Esophagus squamous epithelium (tissue), 5 donors: Measurements from ENCODE around the gene CHI3L2. TPM values are rescaled to one million over a fixed set of nuclear protein-coding genes. Genes with fewer than 3 reads are reported as not detected.

Experiments used
- DNase-seq: peaks from one replicate; lab custom pipeline; 2025; lab: John Stamatoyannopoulos, UW
- H3K27ac ChIP-seq, 4 donors: fragments of 200-600 bp; sonication (generic); one replicate each; pipeline ENCODE4 v1.5.1; 2016 to 2019; ENCODE audit warnings: mild to moderate bottlenecking in 1 of 4
- H3K27me3 ChIP-seq, 4 donors: fragments of 200-600 bp; sonication (generic); 1 replicate in 3 of 4; 2 replicates in 1 of 4; pipeline versions ENCODE4 v1.5.1 to v1.6.0; 2017 to 2021; ENCODE audit warnings: antibody characterized with exemption in 1 of 4
- H3K36me3 ChIP-seq, 3 donors: fragments of 200-600 bp; sonication (generic); one replicate each; pipeline ENCODE4 v1.5.1; 2016 to 2019
- H3K4me1 ChIP-seq, 3 donors: fragments of 200-600 bp; sonication (generic); one replicate each; pipeline ENCODE4 v1.5.1; 2017 to 2019
- H3K4me3 ChIP-seq, 4 donors: fragments of 200-600 bp; sonication (generic); 1 replicate in 3 of 4; 2 replicates in 1 of 4; pipeline ENCODE4 v1.5.1; 2016 to 2019; ENCODE audit warnings: mild to moderate bottlenecking in 2 of 4, moderate library complexity in 1 of 4
- H3K9me3 ChIP-seq, 3 donors: fragments of 200-600 bp; sonication (generic); one replicate each; pipeline ENCODE4 v1.5.1; 2016 to 2019
- CTCF ChIP-seq, 6 experiments: fragments of 450-650 bp in 4 of 6; fragments of 200-600 bp in 2 of 6; sonication (generic) in 2 of 6; IDR thresholded peaks; one replicate each; pipeline ENCODE4 v1.5.1; 2016 to 2019; ENCODE audit warnings: antibody characterized with exemption in 6 of 6, mild to moderate bottlenecking in 4 of 6, moderate library complexity in 4 of 6
- POLR2A ChIP-seq, 4 donors: fragments of 450-650 bp; IDR thresholded peaks; one replicate each; pipeline ENCODE4 v1.6.1; 2017; ENCODE audit warnings: antibody characterized with exemption in 4 of 4, mild to moderate bottlenecking in 4 of 4, moderate library complexity in 3 of 4
- WGBS, 2 donors: methylation state at CpG; one replicate each; pipeline ENCODE4 v1.1.5; 2018; 5-methylcytosine and 5-hydroxymethylcytosine counted together
- intact Hi-C: fragments of 100-400 bp; cut with DNase I; formaldehyde crosslinking; loops from one replicate; pipeline ENCODE4 v1.15.0; 2022
- small RNA-seq, 4 donors: library from RNA; depleted of rRNA; stranded (forward); fragments of <200 nt; gene quantifications; one replicate each; pipeline ENCODE3, GENCODE V24; 2016
- total RNA-seq, 4 donors: library from RNA; depleted of rRNA; stranded (reverse); fragments of >200 nt; gene quantifications; one replicate each; pipeline ENCODE4 v1.1.0, GENCODE V29; 2016
- donor health status: DM: yes; HTN: yes; CAD: no.

Gene CHI3L2
- total RNA-seq, 4 donors from 2014 or later, result 0.57 to 42.4 (median 1.8) TPM

DNA sequence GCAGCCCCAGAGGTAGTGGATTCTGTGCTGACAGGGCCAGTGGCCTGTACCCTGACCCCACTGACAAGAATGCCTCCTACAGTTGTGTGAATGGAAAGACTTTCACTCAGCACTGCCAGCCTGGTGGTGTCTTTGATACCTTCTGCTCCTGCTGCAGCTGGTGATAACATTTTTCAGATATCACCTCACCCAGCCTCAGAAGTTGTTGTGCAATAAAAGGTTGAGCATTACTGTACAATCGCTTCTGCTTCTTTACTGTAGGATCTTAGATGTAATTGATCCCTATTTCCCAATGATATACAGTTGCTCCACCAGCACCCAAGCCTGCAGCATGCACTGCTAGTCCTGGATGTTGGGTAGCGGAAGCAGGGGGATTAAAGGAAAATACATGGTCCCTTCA lies 58.4 kb downstream of the CHI3L2 start:
- TF ChIP-seq CTCF (IDR thresholded peaks at IDR 0.05) (no peak), POLR2A (IDR thresholded peaks at IDR 0.05) (no peak)
- Histone ChIP-seq H3K4me3 (no peak overlapping the region), H3K36me3 (no peaks in the 10 kb centered on the region), H3K4me1 (no peaks in the 10 kb centered on the region), H3K27ac (no peak overlapping the region), H3K27me3 (peaks cover 0 to 14% (median 0%) of the 10 kb centered on the region in 4 donors), H3K9me3 (no peaks in the 10 kb centered on the region)
- DNase-seq, result no peak
- intact Hi-C loops, result no loop called here
- WGBS, 2 donors, result 71 to 82% methylated on average over 1 to 2 of the region's 2 CpGs

- 0% methylated on average over 1 of the region's 1 CpG for WGBS, 2 donors
- TF ChIP-seq POLR2A (IDR thresholded peaks at IDR 0.05) (no peak), CTCF (IDR thresholded peaks at IDR 0.05) (no peak)
- DNase-seq, result no peak
- H3K27me3 ChIP-seq, result peaks cover 0 to 14% (median 0%) of the 10 kb centered on the region in 4 donors
- H3K4me1 ChIP-seq, result no peaks in the 10 kb centered on the region
- no peak overlapping the region for H3K27ac ChIP-seq
- intact Hi-C loops, result no loop called here
- H3K4me3 ChIP-seq, result no peak overlapping the region
- no peaks in the 10 kb centered on the region for H3K9me3 ChIP-seq
- no peaks in the 10 kb centered on the region for H3K36me3 ChIP-seq
Observed at GRCh38 chr1:111286912-111287311, 59.4 kb downstream of the CHI3L2 start.

DNA sequence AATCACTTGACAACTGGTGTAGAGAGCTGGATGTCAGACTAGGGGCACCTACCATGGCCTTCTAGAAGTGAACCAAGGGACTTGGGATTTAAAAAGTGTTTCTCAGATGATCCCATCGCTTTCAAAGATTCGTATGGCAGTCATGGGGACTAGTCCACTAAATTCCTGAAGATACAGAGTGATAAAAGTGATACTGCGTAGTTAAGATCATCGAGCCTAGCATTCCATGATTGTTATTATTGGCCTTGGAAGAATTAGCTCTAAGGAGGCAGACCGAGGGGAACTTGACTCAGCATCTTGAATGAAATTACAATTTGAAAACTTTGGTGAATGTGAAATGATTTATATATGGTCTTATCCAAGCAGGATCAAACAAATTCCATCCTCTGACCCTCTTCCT lies 61.9 kb downstream of the CHI3L2 start:
- Histone ChIP-seq H3K36me3 (no peaks in the 10 kb centered on the region), H3K9me3 (no peaks in the 10 kb centered on the region), H3K27ac (no peak overlapping the region), H3K4me1 (no peaks in the 10 kb centered on the region), H3K4me3 (no peak overlapping the region), H3K27me3 (peaks cover 0 to 14% (median 0%) of the 10 kb centered on the region in 4 donors)
- intact Hi-C loops, result no loop called here
- 45 to 53% methylated on average over 5 of the region's 5 CpGs for WGBS, 2 donors
- DNase-seq, result no peak
- TF ChIP-seq POLR2A (IDR thresholded peaks at IDR 0.05) (no peak), CTCF (IDR thresholded peaks at IDR 0.05) (no peak)

DNA sequence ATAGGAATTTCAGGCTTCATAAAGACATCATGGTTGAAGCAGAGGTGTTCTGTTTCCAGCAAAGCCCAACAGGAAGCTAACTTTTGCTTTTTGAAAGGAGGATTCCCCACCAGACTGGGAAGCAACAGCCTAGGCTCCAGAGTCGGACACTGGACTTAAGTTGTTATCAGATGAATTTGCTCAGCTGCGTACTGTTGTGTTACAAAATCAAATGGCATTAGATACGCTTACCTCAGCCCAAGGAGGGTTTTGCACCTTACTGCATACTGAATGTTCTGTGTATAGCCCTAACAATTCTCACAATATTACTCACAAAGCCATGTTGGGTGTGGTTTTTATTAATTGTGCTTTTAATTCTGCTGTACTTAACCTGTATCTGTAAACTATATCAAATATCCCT lies 62.6 kb downstream of the CHI3L2 start:
- H3K9me3 ChIP-seq, result no peaks in the 10 kb centered on the region
- TF ChIP-seq CTCF (IDR thresholded peaks at IDR 0.05) (no peak), POLR2A (IDR thresholded peaks at IDR 0.05) (no peak)
- intact Hi-C loops, result no loop called here
- H3K4me3 ChIP-seq, result no peak overlapping the region
- DNase-seq, result no peak
- no peaks in the 10 kb centered on the region for H3K36me3 ChIP-seq
- H3K27ac ChIP-seq, result no peak overlapping the region
- 54 to 63% methylated on average over 3 of the region's 3 CpGs for WGBS, 2 donors
- H3K27me3 ChIP-seq, result peaks cover 0 to 14% (median 0%) of the 10 kb centered on the region in 4 donors
- no peaks in the 10 kb centered on the region for H3K4me1 ChIP-seq

DNA sequence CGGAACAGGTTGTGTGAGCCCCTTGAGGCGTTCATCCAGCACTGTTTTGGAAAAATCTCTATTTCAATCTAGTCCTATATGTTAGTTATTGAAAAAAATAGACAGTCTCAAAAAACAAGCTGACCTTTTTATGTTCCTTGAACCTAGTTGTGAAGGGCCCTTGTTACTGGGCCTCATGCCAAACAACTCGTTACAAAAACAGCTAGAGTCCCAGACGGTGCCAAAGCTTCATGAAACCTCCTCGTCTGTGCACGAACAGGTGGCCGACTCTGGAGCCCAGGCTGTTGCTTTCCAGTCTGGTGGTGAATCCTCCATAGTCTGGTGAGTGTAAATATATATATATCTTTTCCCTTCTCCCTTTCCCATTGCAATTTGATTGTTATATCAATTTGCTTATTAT lies 63.1 kb downstream of the CHI3L2 start, which contains the start of gene CHIA:
TSS of gene CHIA (plus strand) at position 222 of the 400 bp plus-strand sequence. CDS start 19,617 bp downstream, outside the sequence.
- no peaks in the 10 kb centered on the region for H3K4me1 ChIP-seq
- no peak within 1 kb of the TSS for H3K27ac ChIP-seq
- WGBS, 2 donors, result 39 to 45% methylated on average over 7 of the region's 7 CpGs
- no peak within 1 kb of the TSS for H3K4me3 ChIP-seq
- no peaks in the 10 kb centered on the region for H3K36me3 ChIP-seq
- no peaks in the 10 kb centered on the region for H3K9me3 ChIP-seq
- DNase-seq, result no peak
- peaks cover 0 to 17% (median 0%) of the 10 kb centered on the region in 4 donors for H3K27me3 ChIP-seq
- intact Hi-C loops, result no loop called here
- TF ChIP-seq POLR2A (IDR thresholded peaks at IDR 0.05), result no peak
- no peak for TF ChIP-seq CTCF (IDR thresholded peaks at IDR 0.05)

Small RNAs within 50 kb of the gene (small RNA-seq; reads per million reads assigned to genes)
- 0 reads per million in 4 donors for gene AL355816.1

Other genes with a start within 250 kb of the CHI3L2 start
- gene DRAM2, start 87.6 kb upstream of the CHI3L2 start, total RNA-seq, result 10 to 100 TPM; 15.4 to 53.6 (median 26.9) TPM
- 10 to 100 TPM; 21.4 to 32.4 (median 26.8) TPM for gene CEPT1, start 87.5 kb upstream of the CHI3L2 start, total RNA-seq
- gene DENND2D, start 27.1 kb upstream of the CHI3L2 start, total RNA-seq, result 10 to 100 TPM; 55.3 to 73.3 (median 66.5) TPM
- gene CHIA, start 63.1 kb downstream of the CHI3L2 start, total RNA-seq, result not detected
- gene OVGP1, start 200.0 kb downstream of the CHI3L2 start, total RNA-seq, result 1 to 10 TPM in 2 of 4 donors, under 1 TPM in 2; 0.41 to 5.0 (median 1.1) TPM
- gene WDR77, start 221.5 kb downstream of the CHI3L2 start, total RNA-seq, result 10 to 100 TPM; 28.7 to 44.3 (median 38.7) TPM
- gene ATP5PB, start 221.8 kb downstream of the CHI3L2 start, total RNA-seq, result 100 to 1,000 TPM; 201 to 318 (median 243) TPM
- 10 to 100 TPM in 2 of 4 donors, 1 to 10 TPM in 2; 1.8 to 15.8 (median 8.6) TPM for gene C1orf162, start 246.3 kb downstream of the CHI3L2 start, total RNA-seq